Posterior cingulate gyrus (tissue), 11 donors: ENCODE measurements around the gene MFNG.
"Not testable (repeated sequence)": the region's sequence is repeated elsewhere in the genome, so short reads cannot be mapped to it uniquely, and the experiment has no call there.

Experiments
- DNase-seq, 10 donors: peaks; one replicate each; pipeline versions ENCODE4 v3.0.0 to v3.0.0-alpha.2; 2020 to 2021; ENCODE audit warnings: mixed read lengths in 3 of 10
- intact Hi-C: fragments of 100-400 bp; cut with DNase I; formaldehyde crosslinking; loops from one replicate; pipeline ENCODE4 v1.15.1; 2023

Gene MFNG, protein sequence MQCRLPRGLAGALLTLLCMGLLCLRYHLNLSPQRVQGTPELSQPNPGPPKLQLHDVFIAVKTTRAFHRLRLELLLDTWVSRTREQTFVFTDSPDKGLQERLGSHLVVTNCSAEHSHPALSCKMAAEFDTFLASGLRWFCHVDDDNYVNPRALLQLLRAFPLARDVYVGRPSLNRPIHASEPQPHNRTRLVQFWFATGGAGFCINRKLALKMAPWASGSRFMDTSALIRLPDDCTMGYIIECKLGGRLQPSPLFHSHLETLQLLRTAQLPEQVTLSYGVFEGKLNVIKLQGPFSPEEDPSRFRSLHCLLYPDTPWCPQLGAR

DNA sequence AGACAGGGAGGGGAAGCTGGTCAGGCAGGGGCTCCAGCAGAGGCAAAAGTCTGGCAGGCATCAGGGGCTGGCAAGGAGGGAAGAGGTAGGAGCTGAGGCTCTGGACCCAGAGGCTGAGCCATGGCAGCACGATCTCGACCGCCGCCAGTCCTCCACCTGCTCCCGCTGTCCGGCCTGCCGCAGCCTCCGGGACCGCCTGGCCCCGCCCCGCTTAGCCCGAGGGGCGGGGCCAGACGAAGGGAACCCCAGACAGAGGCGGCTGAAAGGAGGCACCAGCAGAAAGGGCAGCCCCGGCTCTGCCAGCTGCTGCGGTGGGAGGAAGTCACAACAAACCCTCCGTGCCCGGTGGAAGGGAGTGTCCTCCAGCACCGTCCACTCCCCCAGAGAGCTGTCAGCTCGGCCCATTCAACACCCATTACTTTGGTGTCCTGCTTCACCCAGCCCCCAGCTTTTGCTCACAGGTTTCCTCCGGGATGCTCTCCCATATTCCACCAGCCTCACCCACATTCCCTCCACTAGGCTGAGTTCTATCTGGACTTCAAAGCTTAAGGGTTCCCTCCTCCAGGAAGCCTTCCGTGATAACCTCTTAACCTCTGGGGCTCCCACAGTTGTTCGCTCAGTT, at the start of gene MFNG:
TSS of gene MFNG (minus strand) at position 161 of the 622 bp plus-strand sequence. CDS start 207 bp downstream, outside the sequence.
- peak in 5 of 10 donors; percentile 19 to 38 (median 27) for DNase-seq
- intact Hi-C loops = no loop called here

DNA sequence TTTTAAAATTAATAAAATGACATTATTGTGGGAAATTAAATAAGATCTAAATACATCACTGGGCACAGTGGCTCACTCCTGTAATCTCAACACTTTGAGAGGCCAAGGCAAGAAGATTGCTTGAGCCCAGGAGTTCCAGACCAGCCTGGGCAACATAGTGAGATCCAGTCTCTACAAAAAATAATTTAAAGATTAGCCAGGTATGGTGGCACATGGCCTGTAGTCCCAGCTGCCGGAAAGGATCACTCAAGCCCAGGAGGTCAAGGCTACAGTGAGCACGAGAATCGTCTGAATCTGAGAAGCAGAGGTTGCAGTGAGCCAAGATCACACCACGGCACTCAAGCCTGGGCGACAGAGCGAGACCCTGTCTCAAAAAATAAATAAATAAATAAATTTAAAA, 49.0 kb upstream of the MFNG start:
- DNase-seq = no peak
- intact Hi-C loops = no loop called here

DNA sequence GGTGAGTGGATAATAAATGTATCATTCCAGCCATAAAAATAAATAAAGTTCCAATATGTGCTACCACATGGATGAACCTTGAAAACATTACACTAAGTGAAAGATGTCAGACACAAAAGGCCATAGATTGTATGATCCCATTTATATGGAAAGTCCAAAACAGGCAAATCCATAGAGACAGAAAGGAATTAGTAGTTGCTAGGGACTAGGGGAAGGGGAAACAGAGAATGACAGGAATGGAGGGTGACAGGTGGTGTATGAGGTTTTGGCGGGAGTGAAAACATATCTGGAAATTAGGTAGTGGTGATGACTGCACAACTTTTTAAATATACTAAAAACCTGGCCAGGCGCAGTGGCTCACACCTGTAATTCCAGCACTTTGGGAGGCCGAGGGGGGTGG, 48.3 kb upstream of the MFNG start:
- intact Hi-C loops = no loop called here
- no peak for DNase-seq

DNA sequence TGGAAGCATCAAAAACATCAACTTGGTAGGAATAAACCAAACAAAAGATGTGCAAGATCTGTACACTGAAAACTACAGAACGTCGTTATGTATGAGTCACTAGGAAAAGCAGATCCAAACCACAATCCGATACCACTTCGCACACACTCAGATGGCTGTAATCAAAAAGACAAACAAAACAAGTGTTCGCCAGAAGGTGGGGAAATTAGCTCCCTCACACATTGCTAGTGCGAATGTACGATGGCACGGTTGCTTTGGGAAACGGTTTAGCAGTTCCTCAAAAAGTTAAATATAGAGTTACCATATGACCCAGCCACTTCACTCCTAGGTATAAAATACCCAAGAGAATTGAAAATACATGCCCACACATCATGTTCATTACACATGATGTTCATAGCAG, 47.8 kb upstream of the MFNG start:
- peak in 1 of 10 donors; percentile 10 for DNase-seq

DNA sequence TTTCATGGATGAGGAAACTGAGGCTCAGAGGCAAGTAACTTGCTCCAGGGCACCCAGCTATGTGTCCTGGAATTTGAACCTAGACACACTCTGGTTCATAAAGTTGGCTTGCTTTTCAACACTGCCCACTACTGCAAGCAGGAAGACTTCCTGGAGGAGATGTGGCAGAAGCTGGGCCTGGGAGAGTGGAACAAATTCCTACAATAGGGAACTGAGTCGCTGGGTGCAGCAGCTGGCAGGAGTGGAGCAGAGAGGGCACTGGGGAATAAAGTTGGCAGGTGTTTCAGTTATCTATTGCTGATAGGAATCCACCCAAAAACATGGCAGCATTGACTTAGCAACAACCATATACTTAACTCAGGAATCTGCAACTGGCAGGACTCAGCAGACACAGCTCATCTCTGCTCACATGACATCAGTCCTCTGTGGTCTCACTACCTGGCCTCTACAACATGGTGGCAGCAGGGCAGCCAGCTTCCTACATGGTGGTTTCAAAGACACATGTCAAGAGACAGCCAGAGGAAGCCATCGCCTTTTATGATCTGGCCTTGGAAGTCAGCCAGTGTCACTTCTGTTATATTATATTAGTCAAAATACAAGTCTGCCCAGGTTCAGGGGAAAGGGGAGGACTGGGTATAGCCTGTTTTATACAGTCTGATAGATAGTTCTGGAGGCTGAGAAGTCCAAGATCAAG, 43.6 kb upstream of the MFNG start:
- intact Hi-C loops = no loop called here
- peak in 1 of 10 donors; percentile 36 for DNase-seq

More for the DNA sequence above, 47.8 kb upstream of the MFNG start:
- intact Hi-C loops = no loop called here

DNA sequence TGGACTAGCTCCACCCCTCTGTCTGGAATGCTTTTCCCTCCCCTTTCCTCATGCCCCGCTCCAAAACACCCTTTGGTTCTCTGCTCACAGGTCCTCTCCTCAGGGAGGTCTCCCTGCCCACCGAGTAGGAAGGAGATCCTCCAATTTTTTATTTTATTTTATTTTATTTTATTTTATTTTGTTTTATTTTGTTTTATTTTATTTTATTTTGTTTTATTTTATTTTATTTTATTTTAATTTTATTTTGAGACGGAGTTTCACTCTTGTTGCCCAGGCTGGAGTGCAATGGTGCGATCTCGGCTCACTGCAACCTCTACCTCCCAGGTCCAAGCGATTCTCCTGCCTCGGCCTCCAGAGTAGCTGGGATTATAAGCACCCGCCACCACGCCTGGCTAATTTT, 41.8 kb upstream of the MFNG start:
- intact Hi-C loops = not testable (repeated sequence)
- DNase-seq = peak in 1 of 10 donors; percentile 31

DNA sequence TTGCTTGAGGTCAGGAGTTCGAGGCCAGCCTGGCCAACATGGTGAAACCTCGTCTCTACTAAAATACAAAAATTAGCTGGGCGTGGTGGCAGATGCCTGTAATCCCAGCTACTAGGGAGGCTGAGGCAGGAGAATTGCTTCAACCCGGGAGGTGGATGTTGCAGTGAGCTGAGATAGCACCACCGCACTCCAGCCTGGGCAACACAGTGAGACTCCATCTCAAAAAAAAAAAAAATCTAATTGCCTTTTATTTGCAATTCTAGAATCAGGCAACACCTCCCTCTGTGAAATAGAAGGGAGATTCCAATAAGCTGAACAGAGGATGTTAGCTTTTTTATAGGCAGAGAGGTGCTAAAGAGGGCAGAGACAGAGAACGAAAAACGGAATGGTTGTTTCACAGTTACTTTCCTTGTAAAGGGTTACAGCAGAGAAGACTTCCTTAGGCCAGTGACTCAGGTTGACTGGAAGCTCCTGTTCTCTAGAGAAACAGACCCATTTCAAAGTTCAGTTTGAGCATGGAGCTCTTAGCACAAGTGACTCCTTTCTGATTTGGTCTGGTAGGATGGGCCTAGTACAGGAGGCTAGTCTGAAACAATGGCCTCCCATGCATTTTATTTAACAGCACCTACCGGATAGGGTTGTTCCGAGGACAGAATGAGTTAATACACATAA, 41.0 kb upstream of the MFNG start:
- peak in 1 of 10 donors; percentile 26 for DNase-seq
- intact Hi-C loops = not testable (repeated sequence)

DNA sequence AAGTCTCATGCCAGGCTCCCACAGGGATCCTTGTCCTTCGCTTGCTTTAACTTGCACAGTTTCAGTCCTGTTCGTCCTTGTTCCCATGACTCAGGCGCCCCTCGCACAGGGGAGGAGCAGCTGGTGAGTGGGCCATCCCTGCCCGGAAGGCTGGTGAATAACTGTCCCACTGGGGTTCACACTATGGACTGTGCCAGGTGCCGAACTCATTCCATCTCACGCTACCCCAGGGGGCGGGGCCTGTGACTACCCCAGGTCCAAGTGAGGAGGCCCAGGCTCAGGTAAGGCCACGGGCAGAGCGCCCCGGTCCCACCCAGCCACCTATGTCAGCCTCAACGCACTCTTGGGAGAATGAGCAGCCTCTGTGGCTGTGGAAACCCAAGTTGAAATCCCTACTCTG, 40.2 kb upstream of the MFNG start:
- peak in 1 of 10 donors; percentile 68 for DNase-seq
- intact Hi-C loops = no loop called here

DNA sequence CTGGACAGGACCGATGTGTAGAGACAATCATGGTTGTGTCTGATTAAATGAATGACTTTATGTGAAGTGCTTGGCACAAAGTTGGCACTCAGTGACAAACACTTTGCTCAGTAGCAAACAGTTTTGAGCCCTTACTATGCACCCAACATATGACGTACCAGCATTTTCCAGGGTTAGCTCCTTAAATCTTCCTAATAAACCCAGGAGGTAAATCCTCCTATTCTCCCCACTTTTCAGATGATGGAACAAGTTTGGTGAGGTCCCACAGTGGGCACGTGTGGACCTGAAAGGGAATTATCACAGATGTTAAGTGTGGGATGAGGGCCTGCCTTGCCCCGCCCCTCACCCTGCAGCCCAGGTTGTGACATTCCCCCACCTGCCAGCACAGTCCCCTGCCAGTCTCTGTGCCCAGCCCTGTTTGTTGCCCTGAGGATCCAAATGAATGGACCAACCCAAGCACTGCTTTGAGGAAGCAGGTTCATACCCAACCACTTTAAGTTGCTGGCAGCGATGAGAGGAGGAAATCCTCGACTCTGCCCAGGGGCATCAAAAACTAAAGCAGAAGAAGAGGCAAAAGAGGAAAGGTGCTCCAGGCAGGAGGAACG, 39.7 kb upstream of the MFNG start:
- peak in 1 of 10 donors; percentile 59 for DNase-seq
- intact Hi-C loops = no loop called here

DNA sequence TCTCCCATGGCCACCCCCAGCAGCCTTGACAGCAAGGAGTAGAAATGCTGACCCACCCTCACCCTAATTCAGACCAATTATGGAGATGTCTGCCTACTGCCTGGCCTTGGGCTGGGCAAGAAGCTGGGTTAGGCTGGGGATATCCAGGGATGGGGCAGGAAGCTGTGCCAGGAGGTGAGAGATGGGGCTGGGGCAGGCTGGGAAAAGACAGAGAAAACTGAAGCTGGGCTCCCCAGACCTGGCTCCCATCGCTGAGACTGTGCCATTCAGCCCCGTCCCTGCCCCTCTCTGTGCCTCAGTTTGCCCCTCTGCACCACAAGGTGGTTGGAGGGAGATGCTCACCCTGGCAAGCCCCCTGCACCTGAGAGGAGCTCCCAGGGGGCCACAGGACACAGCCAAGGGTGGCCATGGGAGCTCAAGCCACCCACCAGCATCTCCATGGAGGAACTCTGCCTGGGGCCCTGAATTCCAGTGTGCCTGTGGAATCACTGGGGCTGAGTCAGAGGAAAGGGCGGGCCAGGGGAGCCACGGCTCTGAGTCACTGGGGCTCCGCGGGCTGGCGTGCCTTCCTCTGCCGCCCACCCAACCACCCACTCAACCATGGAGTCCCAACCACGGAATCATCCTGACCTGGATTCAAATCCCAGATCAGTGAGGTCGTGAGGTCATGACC, 39.0 kb upstream of the MFNG start:
- intact Hi-C loops = no loop called here
- peak in 1 of 10 donors; percentile 43 for DNase-seq

DNA sequence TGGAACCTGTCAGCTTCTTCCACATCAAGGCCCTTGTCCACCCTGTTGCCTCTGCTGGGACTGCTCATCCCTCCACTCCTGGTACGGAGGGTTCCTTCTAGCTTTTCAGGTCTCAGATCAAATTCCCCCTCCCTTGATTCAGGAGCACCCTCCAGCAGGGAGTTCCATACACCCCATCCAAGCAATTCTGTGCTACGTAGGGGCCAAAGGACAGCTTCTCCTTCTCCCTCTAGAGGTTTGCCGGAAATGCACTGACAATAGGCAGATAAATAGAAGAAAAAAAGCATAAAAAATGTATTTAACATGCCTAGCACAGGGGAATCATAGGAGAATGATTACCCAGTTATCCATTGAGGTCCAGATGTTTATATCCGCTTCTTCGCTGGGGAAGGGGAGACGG, 36.3 kb upstream of the MFNG start:
- DNase-seq = no peak
- intact Hi-C loops = no loop called here

DNA sequence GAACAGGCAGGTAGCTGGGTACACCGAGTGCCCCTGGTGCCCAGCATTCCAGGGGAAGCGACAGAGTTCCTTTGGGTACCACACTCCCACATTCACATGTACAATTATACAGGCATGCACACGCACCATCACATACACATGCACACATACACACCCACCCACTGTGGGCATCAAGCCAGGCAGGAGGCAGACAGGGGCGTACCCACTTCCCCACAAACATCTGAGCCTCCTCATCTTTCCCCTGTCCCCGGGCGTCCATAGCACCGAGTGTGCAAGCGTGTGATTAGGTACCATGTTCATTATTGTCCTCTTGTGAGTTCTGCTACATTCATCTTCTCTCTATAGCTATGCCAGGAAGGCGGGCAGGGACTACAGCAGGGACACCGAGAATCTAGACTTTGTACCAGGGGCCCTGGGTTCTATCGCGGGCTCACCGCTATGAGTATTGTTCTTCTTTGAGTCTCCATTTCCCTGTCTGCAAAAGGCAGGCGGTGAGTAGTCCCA, 35.1 kb upstream of the MFNG start:
- intact Hi-C loops = no loop called here
- no peak for DNase-seq

DNA sequence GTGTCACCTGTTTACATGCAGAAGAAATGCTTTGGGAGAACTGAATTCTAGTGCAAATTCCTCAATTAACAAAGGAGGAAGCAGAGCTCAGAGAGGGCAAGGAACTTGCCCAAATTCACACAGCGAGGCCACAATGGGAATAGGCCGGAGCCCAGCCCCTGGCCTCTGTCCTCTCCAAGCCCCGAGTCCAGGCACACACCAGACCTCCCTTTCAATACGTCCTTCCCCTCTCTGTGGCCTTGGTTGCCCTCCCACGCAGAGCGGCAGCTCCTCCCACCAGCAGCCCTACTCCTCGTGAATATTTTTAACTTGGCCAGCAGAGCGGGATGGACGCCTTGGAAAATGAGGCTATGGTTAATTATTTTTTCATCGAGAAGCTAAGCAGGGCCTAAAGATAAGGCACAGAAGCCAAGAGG, 34.6 kb upstream of the MFNG start:
- no peak for DNase-seq
- intact Hi-C loops = no loop called here

DNA sequence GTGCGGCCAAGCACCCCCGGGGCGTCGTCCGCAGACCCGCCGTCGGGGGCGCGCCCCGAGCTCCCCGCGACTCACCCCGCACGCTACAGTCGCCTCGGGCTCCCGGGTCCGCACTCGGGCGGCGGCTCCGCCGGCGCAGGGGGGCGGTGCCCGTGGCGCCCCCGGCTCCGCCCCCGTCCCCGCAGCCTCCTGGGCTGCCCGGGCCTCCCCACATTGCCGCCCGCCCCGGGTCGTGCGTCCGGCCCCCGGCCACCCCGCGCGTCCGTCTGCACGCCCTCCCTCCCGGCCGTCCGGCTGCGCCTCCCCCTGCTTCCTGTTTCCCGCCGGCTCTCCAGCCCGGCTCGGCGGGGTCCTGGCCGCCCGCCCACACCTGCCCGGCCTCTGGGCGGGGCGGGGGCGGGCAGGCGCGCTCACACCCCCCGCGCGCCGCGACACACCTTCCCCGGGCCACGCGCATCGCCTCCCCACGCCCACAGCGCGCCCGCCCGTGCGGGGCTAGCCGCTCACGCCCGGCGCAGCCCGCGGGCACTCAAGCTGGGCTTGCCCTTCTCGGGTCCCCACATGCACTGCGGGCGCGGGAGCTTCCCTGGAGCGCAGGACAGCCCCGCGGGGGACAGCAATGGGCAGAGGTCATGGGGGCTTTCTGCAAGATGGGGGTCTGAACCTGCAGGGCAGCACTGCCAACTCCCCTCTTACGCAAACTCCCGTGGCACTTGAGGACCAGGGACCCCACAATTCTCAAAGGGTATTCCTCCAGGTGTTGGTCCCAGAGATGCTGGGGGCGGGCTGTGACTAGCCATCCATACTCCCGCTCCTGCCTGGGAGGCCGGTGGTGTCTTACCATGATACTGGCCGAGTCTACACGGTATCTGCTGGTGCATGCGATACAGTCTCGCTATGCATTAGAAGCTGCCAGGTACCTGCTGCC, 33.3 kb upstream of the MFNG start, which contains the start of gene CARD10:
TSS of gene CARD10 (minus strand) at position 148 of the 928 bp plus-strand sequence. CDS start 215 bp downstream, outside the sequence.
- no peak for DNase-seq
- intact Hi-C loops = no loop called here

DNA sequence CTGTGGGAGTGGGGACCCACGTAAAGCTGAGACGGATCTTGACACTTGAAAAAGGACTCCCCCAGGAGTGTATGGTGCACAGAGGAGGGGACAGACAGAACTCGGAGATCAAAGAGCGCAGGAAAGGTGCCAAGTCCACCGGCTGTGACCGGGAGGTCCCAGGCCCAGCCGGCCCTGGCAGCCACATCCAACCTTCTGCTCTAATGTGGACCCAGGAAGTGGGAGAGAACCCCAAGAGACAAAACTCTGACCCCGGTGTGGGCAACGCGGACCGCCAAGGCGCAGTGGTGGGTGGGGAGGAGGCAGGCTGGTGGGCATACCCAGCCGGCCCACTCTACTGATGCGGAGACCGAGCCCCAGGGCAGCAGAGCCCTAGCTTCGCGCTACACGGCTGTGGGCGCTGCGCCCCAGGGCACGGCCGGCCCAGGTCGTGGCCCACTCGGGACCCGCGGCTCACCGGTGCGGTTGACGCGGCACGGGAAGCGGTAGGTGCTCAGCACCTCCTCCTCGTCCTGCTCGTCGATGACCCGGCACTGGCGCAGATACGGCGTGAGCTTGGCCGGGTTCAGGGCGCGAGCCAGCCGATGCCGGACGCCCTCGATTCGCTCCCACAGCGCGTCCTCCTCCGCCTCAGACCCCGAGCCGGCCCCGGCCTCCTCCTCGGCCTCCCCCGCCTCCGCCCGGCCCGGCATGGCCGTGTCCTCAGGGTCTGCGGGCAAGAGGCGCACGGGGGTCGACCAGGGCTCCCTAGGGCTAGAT, 32.5 kb upstream of the MFNG start:
- no peak for DNase-seq
- intact Hi-C loops = no loop called here

DNA sequence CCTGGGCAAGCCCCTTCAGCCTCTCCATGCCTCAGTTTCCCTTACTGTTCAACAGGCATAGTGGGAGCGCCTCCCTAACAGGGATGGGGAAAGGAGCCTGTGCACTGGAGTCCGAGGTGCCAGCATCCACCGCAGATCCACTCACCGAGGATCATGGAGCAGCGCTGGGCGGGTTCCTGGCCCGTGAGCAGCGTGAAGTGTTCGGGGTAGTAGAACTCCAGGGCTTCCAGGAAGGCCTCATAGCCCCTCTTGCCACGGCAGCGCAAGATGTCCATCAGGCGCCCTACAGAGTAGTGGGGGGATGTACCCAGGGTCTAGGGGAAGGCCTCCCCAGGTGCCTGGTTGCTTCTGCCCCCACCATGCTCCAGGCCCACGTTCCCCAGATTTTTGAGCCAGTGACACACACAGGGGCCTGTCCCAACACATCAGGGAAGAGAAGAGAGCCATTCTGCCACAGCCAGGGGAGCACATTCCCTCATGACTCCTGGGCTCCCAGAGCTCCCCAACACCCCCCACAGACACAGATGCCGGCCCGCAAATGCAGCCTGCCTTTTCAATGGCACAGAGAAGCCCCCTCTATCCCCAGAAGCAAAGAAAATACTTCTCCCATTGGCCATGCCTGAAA, 31.8 kb upstream of the MFNG start:
- intact Hi-C loops = no loop called here
- no peak for DNase-seq

DNA sequence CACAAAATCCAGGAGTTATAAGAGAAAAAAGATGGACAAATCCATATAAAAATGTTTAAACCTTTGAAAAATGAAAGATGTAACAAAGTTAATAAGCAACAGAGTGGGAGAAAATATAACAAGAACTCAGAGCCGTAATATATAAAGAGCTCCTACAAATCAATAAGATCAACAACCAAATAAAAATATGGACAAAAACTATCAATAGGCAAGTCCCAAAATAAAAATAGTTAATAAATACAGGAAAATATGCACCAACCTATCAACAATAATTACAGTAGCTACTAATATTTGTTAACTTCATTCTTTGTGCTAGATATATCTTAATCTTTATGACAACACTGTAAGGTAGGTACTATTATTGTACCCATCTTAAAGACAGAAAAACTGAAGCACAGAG, 30.3 kb upstream of the MFNG start:
- DNase-seq = no peak
- intact Hi-C loops = no loop called here
